DOHH2 (cell line): ENCODE data around the gene ACTG1.

Experiments
- H3F3A ChIP-seq: fragments of 200-600 bp; sonication (generic), shearing (Covaris generic); 2 replicates; pipeline ENCODE4 v1.6.0; 2016; ENCODE audit warnings: antibody characterized with exemption, mild to moderate bottlenecking; ENCODE audit not compliant: control insufficient read depth, insufficient read depth
- H3K27ac ChIP-seq: fragments of 200-600 bp; sonication (generic); 2 replicates; pipeline ENCODE4 v1.5.1; 2014; ENCODE audit warnings: low read depth, mild to moderate bottlenecking, low read length, moderate library complexity
- H3K27me3 ChIP-seq: fragments of 200-600 bp; sonication (generic); 2 replicates; pipeline ENCODE4 v1.6.1; 2014; ENCODE audit warnings: mild to moderate bottlenecking, low read length, mixed read lengths; ENCODE audit not compliant: control insufficient read depth
- H3K36me3 ChIP-seq: fragments of 200-600 bp; sonication (generic); 2 replicates; pipeline ENCODE4 v1.6.1; 2014; ENCODE audit warnings: mild to moderate bottlenecking, low read length, moderate library complexity, mixed read lengths; ENCODE audit not compliant: control insufficient read depth
- H3K4me1 ChIP-seq: fragments of 200-600 bp; sonication (generic); 2 replicates; pipeline ENCODE4 v1.6.1; 2014; ENCODE audit warnings: mild to moderate bottlenecking, low read length, mixed read lengths; ENCODE audit not compliant: control insufficient read depth
- H3K4me2 ChIP-seq: fragments of 200-600 bp; sonication (generic); 2 replicates; pipeline ENCODE4 v1.6.0; 2014; ENCODE audit warnings: mild to moderate bottlenecking, low read length, moderate library complexity
- H3K4me3 ChIP-seq: fragments of 200-600 bp; sonication (generic); 2 replicates; pipeline ENCODE4 v1.5.1; 2014; ENCODE audit warnings: mild to moderate bottlenecking, low read length, mixed read lengths
- H3K79me2 ChIP-seq: fragments of 200-600 bp; sonication (generic); 2 replicates; pipeline ENCODE4 v1.6.1; 2014; ENCODE audit warnings: mild to moderate bottlenecking, low read length, mixed read lengths; ENCODE audit not compliant: control insufficient read depth
- H3K9me2 ChIP-seq: fragments of 200-600 bp; sonication (generic); replicated peaks from 2 replicates; pipeline ENCODE4 v1.6.1; 2014; ENCODE audit warnings: mild to moderate bottlenecking, low read length, mixed read lengths; ENCODE audit not compliant: control insufficient read depth
- H3K9me3 ChIP-seq: fragments of 200-600 bp; sonication (generic); 2 replicates; pipeline ENCODE4 v1.6.1; 2014; ENCODE audit warnings: antibody characterized with exemption, low read length, mixed read lengths; ENCODE audit not compliant: control insufficient read depth, insufficient read depth
- H4K20me1 ChIP-seq: fragments of 200-600 bp; sonication (generic); 2 replicates; pipeline ENCODE4 v1.6.0; 2014; ENCODE audit warnings: low read depth, mild to moderate bottlenecking, antibody characterized with exemption, low read length, moderate library complexity; ENCODE audit not compliant: control insufficient read depth, insufficient read depth
- CTCF ChIP-seq: fragments of 200-600 bp; sonication (generic); IDR thresholded peaks from one replicate; pipeline ENCODE4 v1.5.1; 2014; ENCODE audit warnings: antibody characterized with exemption, mild to moderate bottlenecking, low read depth, low read length; ENCODE audit not compliant: poor library complexity, severe bottlenecking
- EZH2phosphoT487 ChIP-seq: fragments of 200-600 bp; sonication (generic); IDR thresholded peaks from 2 replicates; pipeline ENCODE4 v1.6.1; 2017; ENCODE audit warnings: borderline replicate concordance, mild to moderate bottlenecking, antibody characterized with exemption, low read length, moderate library complexity, mixed read lengths

The ACTG1 gene

GRCh38 chr17:81503619-81504018 lies 9.0 kb downstream of the ACTG1 start:
- H3K9me2 ChIP-seq, result no peaks in the 10 kb centered on the region
- H4K20me1 ChIP-seq, result no peaks in the 10 kb centered on the region
- H3K4me3 ChIP-seq, result no peak overlapping the region
- H3K27me3 ChIP-seq, result peaks cover 13% of the 10 kb centered on the region
- no peaks in the 10 kb centered on the region for H3K79me2 ChIP-seq
- no peaks in the 10 kb centered on the region for H3K9me3 ChIP-seq
- peaks cover under 1% of the 10 kb centered on the region for H3K36me3 ChIP-seq
- no peak overlapping the region for H3K4me2 ChIP-seq
- H3K27ac ChIP-seq, result no peak overlapping the region
- H3F3A ChIP-seq, result peaks cover 13% of the 10 kb centered on the region
- H3K4me1 ChIP-seq, result peaks cover 1% of the 10 kb centered on the region
- TF ChIP-seq CTCF, result no peak
- no peak for TF ChIP-seq EZH2phosphoT487

- Histone ChIP-seq H4K20me1 (no peaks in the 10 kb centered on the region), H3K27ac (no peak overlapping the region), H3K79me2 (no peaks in the 10 kb centered on the region), H3K9me3 (no peaks in the 10 kb centered on the region), H3K4me2 (no peak overlapping the region), H3K36me3 (no peaks in the 10 kb centered on the region), H3K27me3 (peaks cover 13% of the 10 kb centered on the region), H3K4me1 (no peaks in the 10 kb centered on the region), H3K9me2 (no peaks in the 10 kb centered on the region), H3K4me3 (no peak overlapping the region), H3F3A (peaks cover 4% of the 10 kb centered on the region)
- TF ChIP-seq EZH2phosphoT487 (no peak), CTCF (no peak)
Measured at GRCh38 chr17:81502471-81503017, 10.1 kb downstream of the ACTG1 start.

- Histone ChIP-seq H3K27me3 (peaks cover 16% of the 10 kb centered on the region), H3K79me2 (no peaks in the 10 kb centered on the region), H3K9me2 (no peaks in the 10 kb centered on the region), H4K20me1 (no peaks in the 10 kb centered on the region), H3F3A (no peaks in the 10 kb centered on the region), H3K4me1 (peaks cover 2% of the 10 kb centered on the region), H3K9me3 (no peaks in the 10 kb centered on the region), H3K4me3 (no peak overlapping the region), H3K36me3 (no peaks in the 10 kb centered on the region), H3K27ac (no peak overlapping the region), H3K4me2 (no peak overlapping the region)
- no peak for TF ChIP-seq EZH2phosphoT487
- no peak for TF ChIP-seq CTCF
Measured at GRCh38 chr17:81500047-81500446, 12.6 kb downstream of the ACTG1 start.
